K562 (cell line): Measurements from ENCODE around the gene GPR4. TPM values are rescaled to one million over a fixed set of nuclear protein-coding genes. Genes with fewer than 3 reads are reported as not detected.

ENCODE experiments used
- ATAC-seq: fragments of 200-7000 bp; cut with Tn5 transposase; 3 replicates; pipeline ENCODE4 v1.9.1; 2020; ENCODE audit warnings: moderate library complexity
- BruUV-seq: library from RNA; stranded (reverse); fragments of 400-500 nt; replicated peaks from 2 replicates; lab custom pipeline; 2021; lab: Mats Ljungman, UMichigan
- CTCF ChIA-PET: fragments of 300-600 bp; formaldehyde crosslinking; extraction: SDS; loops from one replicate; lab custom pipeline; 2021; ENCODE audit warnings: low intra/inter-chr PET ratio; lab: Yijun Ruan, JAX
- POLR2A ChIA-PET: fragments of 300-600, 350-650 bp; sonication (Branson Sonifier 250); formaldehyde crosslinking; extraction: SDS; loops from one replicate; lab custom pipeline; 2021; ENCODE audit warnings: antibody characterized with exemption, inconsistent platforms; lab: Yijun Ruan, JAX
- DNase-seq, 4 experiments: peaks; one replicate each; pipeline versions ENCODE4 v3.0.0 to v3.0.0-alpha.2; 2011 to 2018; ENCODE audit warnings: low spot score in 3 of 4, mixed read lengths in 3 of 4; ENCODE audit errors: extremely low read depth in 1 of 4
- FAIRE-seq: peaks from 2 replicates; lab custom pipeline; 2011; peaks lifted over from hg19 to GRCh38; lab: Jason Lieb, UNC
- H2AFZ ChIP-seq: 2 replicates; pipeline ENCODE4 v1.6.0; 2011; ENCODE audit warnings: low read depth, low read length, control low read depth, inconsistent platforms
- H3K27ac ChIP-seq: fragments of 200-600 bp; 3 replicates; pipeline ENCODE4 v1.8.0; 2011; ENCODE audit warnings: low read depth, mild to moderate bottlenecking, control low read depth, inconsistent platforms, low read length, moderate library complexity, mixed read lengths; ENCODE audit errors: extremely low read depth
- H3K27me3 ChIP-seq, 2 experiments: fragments of 300-600 bp in 1 of 2; 2 replicates in 1 of 2; 3 replicates in 1 of 2; pipeline versions ENCODE4 v1.6.0 to v1.8.0; 2011; ENCODE audit warnings: inconsistent platforms in 2 of 2, low read length in 2 of 2, mild to moderate bottlenecking in 1 of 2, mixed read lengths in 1 of 2, moderate library complexity in 1 of 2; ENCODE audit not compliant: control insufficient read depth in 2 of 2, insufficient read depth in 2 of 2
- H3K36me3 ChIP-seq: fragments of 300-600 bp; 3 replicates; pipeline ENCODE4 v1.8.0; 2011; ENCODE audit warnings: mild to moderate bottlenecking, low read length, inconsistent platforms; ENCODE audit not compliant: control insufficient read depth, insufficient read depth
- H3K4me1 ChIP-seq, 2 experiments: fragments of 200-600 bp in 1 of 2; replicated peaks in 1 of 2; 2 replicates in 1 of 2; 3 replicates in 1 of 2; pipeline versions ENCODE4 v1.5.1 to v1.8.0; 2011; ENCODE audit warnings: inconsistent platforms in 2 of 2, low read length in 2 of 2, mild to moderate bottlenecking in 1 of 2, mixed read lengths in 1 of 2, moderate library complexity in 1 of 2; ENCODE audit not compliant: control insufficient read depth in 2 of 2, insufficient read depth in 2 of 2
- H3K4me2 ChIP-seq: 2 replicates; pipeline ENCODE4 v1.6.1; 2011; ENCODE audit warnings: low read length, control low read depth, inconsistent platforms, mixed read lengths; ENCODE audit not compliant: insufficient read depth
- H3K4me3 ChIP-seq: fragments of 200-600 bp; sonication (generic), shearing (Covaris generic); 2 replicates; pipeline ENCODE4 v1.5.1; 2016; ENCODE audit warnings: control low read depth, inconsistent platforms
- H3K79me2 ChIP-seq: fragments of 200-600 bp; 3 replicates; pipeline ENCODE4 v1.8.0; 2011; ENCODE audit warnings: low read length, inconsistent platforms; ENCODE audit not compliant: control insufficient read depth, insufficient read depth
- H3K9ac ChIP-seq, 2 experiments: 2 replicates each; pipeline versions ENCODE4 v1.6.0 to v1.6.1; 2011; ENCODE audit warnings: low read depth in 2 of 2, low read length in 2 of 2, control low read depth in 1 of 2, inconsistent platforms in 1 of 2, mild to moderate bottlenecking in 1 of 2, mixed read lengths in 1 of 2; ENCODE audit not compliant: insufficient read depth in 1 of 2
- H3K9me1 ChIP-seq: one replicate; pipeline ENCODE4 v1.6.0; 2011; ENCODE audit warnings: inconsistent platforms, mild to moderate bottlenecking, low read length, moderate library complexity; ENCODE audit not compliant: control insufficient read depth, insufficient read depth
- H3K9me3 ChIP-seq: replicated peaks from 2 replicates; pipeline ENCODE4 v1.5.1; 2011; ENCODE audit warnings: low read depth, low read length, inconsistent platforms; ENCODE audit not compliant: control insufficient read depth, insufficient read depth
- H4K20me1 ChIP-seq: replicated peaks from 2 replicates; pipeline ENCODE4 v1.6.1; 2011; ENCODE audit warnings: low read length, inconsistent platforms, mixed read lengths; ENCODE audit not compliant: control insufficient read depth, insufficient read depth
- DLX4 ChIP-seq: fragments of 250-450 bp; sonication (Bioruptor Pico); IDR thresholded peaks from 2 replicates; pipeline ENCODE4 v1.6.1; 2021; ENCODE audit warnings: mild to moderate bottlenecking
- ESRRA ChIP-seq: fragments of 450-650 bp; IDR thresholded peaks from 2 replicates; pipeline ENCODE4 v1.6.1; 2014; ENCODE audit warnings: low read depth, mild to moderate bottlenecking, moderate library complexity, borderline replicate concordance
- FOXP1 ChIP-seq: sonication (generic); formaldehyde crosslinking; IDR thresholded peaks from 2 replicates; pipeline ENCODE4 v1.8.0; 2022; ENCODE audit warnings: mild to moderate bottlenecking, missing genetic modification reagents
- NFE2L1 ChIP-seq: fragments of 450-650 bp; IDR thresholded peaks from 2 replicates; pipeline ENCODE4 v1.6.1; 2016; ENCODE audit warnings: missing genetic modification characterization, low read depth, mild to moderate bottlenecking, missing compliant biosample characterization, moderate library complexity, borderline replicate concordance
- POLR2G ChIP-seq: fragments of 200-400 bp; formaldehyde crosslinking; IDR thresholded peaks from 2 replicates; pipeline ENCODE4 v1.6.1; 2017; ENCODE audit warnings: low read depth, mild to moderate bottlenecking, antibody characterized with exemption, low read length, moderate library complexity
- RBFOX2 ChIP-seq: fragments of 200-400 bp; formaldehyde crosslinking; IDR thresholded peaks from 2 replicates; pipeline ENCODE4 v1.6.1; 2017; ENCODE audit warnings: low read depth, mild to moderate bottlenecking, low read length, moderate library complexity
- STAT5B ChIP-seq: fragments of 250-450 bp; sonication (Bioruptor Pico); IDR thresholded peaks from 2 replicates; pipeline ENCODE4 v1.8.0; 2021; ENCODE audit warnings: mild to moderate bottlenecking, inconsistent platforms
- TEAD1 ChIP-seq, 2 experiments: fragments of 450-650 bp in 1 of 2; sonication (generic) in 1 of 2; formaldehyde crosslinking; IDR thresholded peaks; 2 replicates each; pipeline versions ENCODE4 v1.4.0 to v1.8.0; 2020 to 2022; ENCODE audit warnings: mild to moderate bottlenecking in 2 of 2, missing genetic modification reagents in 1 of 2
- ZC3H4 ChIP-seq: sonication (generic); formaldehyde crosslinking; IDR thresholded peaks from 2 replicates; pipeline ENCODE4 v1.9.0; 2021; ENCODE audit warnings: missing genetic modification reagents, borderline replicate concordance
- ZNF592 ChIP-seq: fragments of 450-650 bp; IDR thresholded peaks from 2 replicates; pipeline ENCODE4 v1.6.1; 2017; ENCODE audit warnings: antibody characterized with exemption, mild to moderate bottlenecking
- WGBS: fragments of 100-300 bp; shearing (Covaris generic); methylation state at CpG from one replicate; pipeline ENCODE4 v1.1.6; 2016; ENCODE audit warnings: low coverage, mixed read lengths; ENCODE audit not compliant: insufficient coverage; ENCODE audit errors: missing lambda C conversion rate; 5-methylcytosine and 5-hydroxymethylcytosine counted together
- in situ Hi-C: fragments of 300-500 bp; cut with MboI; formaldehyde crosslinking; loops from 4 replicates; pipeline ENCODE4 v1.15.0; 2018; ENCODE audit warnings: inconsistent platforms, mixed read lengths
- intact Hi-C: fragments of 100-400 bp; cut with micrococcal nuclease; formaldehyde crosslinking; loops from 2 replicates; pipeline ENCODE4 v1.14.2; 2022
- polyA plus RNA-seq, 8 experiments: library from polyadenylated mRNA; depleted of rRNA in 4 of 8; stranded (reverse) in 5 of 8; unstranded in 3 of 8; fragments of >200 nt; fragmentation: Nextera tagmentation in 2 of 8; fragmentation: Illumina TruSeq in 1 of 8; extraction: Ambion mirVana in 2 of 8; extraction: Trizol in 1 of 8; gene quantifications; 2 replicates each; pipeline versions ENCODE4 v1.2.1 to v1.2.3, GENCODE V29; 2011 to 2014; ENCODE audit warnings: inconsistent platforms in 1 of 8, missing spikeins in 1 of 8
- total RNA-seq, 7 experiments: library from RNA; depleted of rRNA in 6 of 7; stranded (reverse); fragments of >200 nt in 6 of 7; fragmentation: Illumina TruSeq in 2 of 7; extraction: Trizol in 2 of 7; gene quantifications; 2 replicates each; pipeline versions ENCODE4 v1.2.1 to v1.2.3, GENCODE V29; 2011 to 2021; ENCODE audit warnings: low replicate concordance in 1 of 7

Gene GPR4
- total and polyA plus RNA-seq, 9 of the 15 experiments (the other 6 are each of a cell fraction or from before 2014, with no cell fraction given): 0.03 to 0.09 (median 0.04) TPM; not detected in 5

DNA sequence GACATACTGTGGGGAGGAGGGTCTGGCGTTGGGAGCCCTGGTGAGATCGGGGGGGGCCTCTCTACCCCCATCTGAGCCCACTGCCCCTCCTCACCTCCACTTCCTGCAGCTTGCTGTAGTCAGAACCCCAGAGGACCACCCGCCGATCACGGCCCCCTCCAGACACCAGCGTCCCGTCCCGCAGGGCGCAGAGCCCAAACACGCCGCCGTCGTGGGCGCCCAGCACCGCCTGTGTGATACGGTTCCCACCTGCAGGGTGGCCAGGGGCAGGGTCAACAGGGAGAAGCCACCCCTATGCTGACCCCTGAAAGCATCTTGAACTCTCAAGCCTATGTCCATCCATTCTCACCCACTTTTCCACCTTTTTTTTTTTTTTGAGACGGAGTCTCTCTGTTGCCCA is 19.4 kb upstream of the GPR4 start:
- intact Hi-C loops: no loop called here
- Histone ChIP-seq H3K4me3 (no peak overlapping the region), H2AFZ (no peak overlapping the region), H3K9ac (0 out of 4 replicates have a peak overlapping the region, but pooled peaks of 1 of the 2 experiments have one; percentile 52), H3K79me2 (peaks cover 5% of the 10 kb centered on the region; the same call in 2 of the 3 replicates), H4K20me1 (no peaks in the 10 kb centered on the region), H3K4me2 (no peak overlapping the region), H3K9me3 (no peaks in the 10 kb centered on the region), H3K36me3 (peaks cover 64% of the 10 kb centered on the region; the same call in 2 of the 3 replicates), H3K4me1 (peaks cover 3 to 12% of the 10 kb centered on the region in 2 experiments; a peak in 3 of 5 replicates), H3K27me3 (no peaks in the 10 kb centered on the region), H3K27ac (no peak overlapping the region), H3K9me1 (no peaks in the 10 kb centered on the region)
- BruUV-seq: no TSS peak
- DNase-seq (no peak), ATAC-seq (no peak), FAIRE-seq (no peak)
- in situ Hi-C loops: no loop called here
- TF ChIP-seq POLR2G: 0 out of 2 replicates have a peak, but pooled peaks have one; percentile 28
- TF ChIP-seq RBFOX2: peak; percentile 41; the same call in 1 of the 2 replicates
- no peak for TF ChIP-seq DLX4
- ChIA-PET POLR2A (interaction anchor here (3.8 kb wide), 1 partner anchor 12 kb away, joined by 19 read pairs; no protein-coding TSS in a partner anchor), CTCF (no interaction called here)
- 94% methylated on average over 14 of the region's 17 CpGs for WGBS

DNA sequence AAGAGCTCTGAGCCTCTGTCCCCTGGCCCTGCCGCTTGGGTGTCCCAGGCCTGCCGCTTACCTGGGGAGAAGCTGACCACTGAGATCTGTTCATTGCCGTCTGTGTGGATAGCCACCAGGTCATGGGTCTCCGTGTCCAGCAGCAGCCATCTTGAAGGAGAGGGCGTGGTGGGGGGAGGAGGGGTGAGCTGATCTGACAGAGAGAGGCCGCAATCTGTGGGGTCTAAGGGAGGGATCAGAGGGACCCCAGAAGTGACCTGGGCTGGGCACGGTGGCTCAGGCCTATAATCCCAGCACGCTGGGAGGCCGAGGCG is 14.6 kb upstream of the GPR4 start:
- no peaks in the 10 kb centered on the region for H3K27me3 ChIP-seq
- WGBS: 54% methylated on average over 6 of the region's 10 CpGs
- peaks cover 78% of the 10 kb centered on the region; the same call in 2 of the 3 replicates for H3K36me3 ChIP-seq
- H3K4me1 ChIP-seq: peaks cover 11 to 24% of the 10 kb centered on the region in 2 experiments
- DNase-seq (peak in 1 of 4 experiments; percentile 40), FAIRE-seq (peak; percentile 42), ATAC-seq (peak; percentile 21)
- H3K4me3 ChIP-seq: peak overlapping the region; percentile 33
- CTCF ChIA-PET: interaction anchor here (1.3 kb wide), 1 partner anchor 9 kb away, joined by 6 read pairs; no protein-coding TSS in a partner anchor
- H4K20me1 ChIP-seq: no peaks in the 10 kb centered on the region
- H3K4me2 ChIP-seq: peak overlapping the region; percentile 71
- BruUV-seq: no TSS peak
- peak overlapping the region; percentile 81 for H3K27ac ChIP-seq
- H2AFZ ChIP-seq: peak overlapping the region; percentile 75
- peak overlapping the region; percentile 74 to 94 for H3K9ac ChIP-seq
- intact Hi-C loops (no loop called here), in situ Hi-C loops (no loop called here)
- H3K9me1 ChIP-seq: no peaks in the 10 kb centered on the region
- peaks cover 7% of the 10 kb centered on the region; the same call in 2 of the 3 replicates for H3K79me2 ChIP-seq
- POLR2A ChIA-PET: interaction anchor here (0.6 to 3.6 kb wide), 14 partner anchors 11 to 186 kb away, joined by 3 to 35 read pairs (median 4); partner anchors contain the start of gene RTN2
- no peaks in the 10 kb centered on the region for H3K9me3 ChIP-seq
- TF ChIP-seq TEAD1 (CRISPR knock-in tag; IDR thresholded peaks at IDR 0.05) (0 out of 4 replicates have a peak, but pooled peaks of 1 of the 2 experiments have one; percentile 11), NFE2L1 (tag) (no peak), FOXP1 (CRISPR knock-in tag) (peak; percentile 9; the same call in 1 of the 2 replicates), ESRRA (no peak), ZC3H4 (CRISPR knock-in tag) (peak; percentile 61; the same call in 1 of the 2 replicates), STAT5B (no peak), ZNF592 (peak; percentile 89; the same call in 1 of the 2 replicates)
